ENCODE measurements around the gene ANO10. TPM values are rescaled to one million over a fixed set of nuclear protein-coding genes. Genes with fewer than 3 reads are reported as not detected.

Gene ANO10
- total and polyA plus RNA-seq, 11 donors: 8.3 to 29.8 (median 15.8) TPM

- H3K36me3 ChIP-seq: no peaks in the 10 kb centered on the region
- no peaks in the 10 kb centered on the region for H3K4me1 ChIP-seq
- TF ChIP-seq, protein P1, sequence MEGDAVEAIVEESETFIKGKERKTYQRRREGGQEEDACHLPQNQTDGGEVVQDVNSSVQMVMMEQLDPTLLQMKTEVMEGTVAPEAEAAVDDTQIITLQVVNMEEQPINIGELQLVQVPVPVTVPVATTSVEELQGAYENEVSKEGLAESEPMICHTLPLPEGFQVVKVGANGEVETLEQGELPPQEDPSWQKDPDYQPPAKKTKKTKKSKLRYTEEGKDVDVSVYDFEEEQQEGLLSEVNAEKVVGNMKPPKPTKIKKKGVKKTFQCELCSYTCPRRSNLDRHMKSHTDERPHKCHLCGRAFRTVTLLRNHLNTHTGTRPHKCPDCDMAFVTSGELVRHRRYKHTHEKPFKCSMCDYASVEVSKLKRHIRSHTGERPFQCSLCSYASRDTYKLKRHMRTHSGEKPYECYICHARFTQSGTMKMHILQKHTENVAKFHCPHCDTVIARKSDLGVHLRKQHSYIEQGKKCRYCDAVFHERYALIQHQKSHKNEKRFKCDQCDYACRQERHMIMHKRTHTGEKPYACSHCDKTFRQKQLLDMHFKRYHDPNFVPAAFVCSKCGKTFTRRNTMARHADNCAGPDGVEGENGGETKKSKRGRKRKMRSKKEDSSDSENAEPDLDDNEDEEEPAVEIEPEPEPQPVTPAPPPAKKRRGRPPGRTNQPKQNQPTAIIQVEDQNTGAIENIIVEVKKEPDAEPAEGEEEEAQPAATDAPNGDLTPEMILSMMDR (IDR thresholded peaks at IDR 0.05): no peak
- ATAC-seq: no peak
- peaks cover 0 to 4% (median 0%) of the 10 kb centered on the region in 12 donors for H3K9me3 ChIP-seq
- WGBS, 4 donors: 91 to 96% (median 93%) methylated on average over 2 of the region's 2 CpGs
- H3K27ac ChIP-seq: no peak overlapping the region
- H3K4me3 ChIP-seq: no peak overlapping the region
- no peak for DNase-seq
- no peaks in the 10 kb centered on the region for H3K27me3 ChIP-seq
- intact Hi-C loops (cut with DNase I): no loop called here
These were observed 10.5 kb upstream of the ANO10 start for GRCh38 chr3:43632269-43632733.

- peaks cover 0 to 4% (median 0%) of the 10 kb centered on the region in 12 donors for H3K9me3 ChIP-seq
- no peak for DNase-seq
- ATAC-seq: no peak
- H3K36me3 ChIP-seq: no peaks in the 10 kb centered on the region
- TF ChIP-seq, protein P1 (IDR thresholded peaks at IDR 0.05): no peak
- no peak for TF ChIP-seq POLR2A (IDR thresholded peaks at IDR 0.05)
- intact Hi-C loops (cut with DNase I): loop anchor here in 1 of 10 donors (10.0 kb wide), 1 partner anchor 65 kb away; the partner anchor contains the start of gene ABHD5
- H3K4me1 ChIP-seq: no peaks in the 10 kb centered on the region
- no peak overlapping the region for H3K27ac ChIP-seq
- no peaks in the 10 kb centered on the region for H3K27me3 ChIP-seq
- WGBS, 4 donors: 86 to 94% (median 90%) methylated on average over 1 of the region's 1 CpG
- H3K4me3 ChIP-seq: no peak overlapping the region
These were observed 7.9 kb upstream of the ANO10 start for GRCh38 chr3:43629741-43630140.

- Histone ChIP-seq H3K4me3 (no peak overlapping the region), H3K4me1 (no peaks in the 10 kb centered on the region), H3K27ac (no peak overlapping the region), H3K9me3 (peaks cover 0 to 4% (median 0%) of the 10 kb centered on the region in 12 donors), H3K36me3 (no peaks in the 10 kb centered on the region), H3K27me3 (no peaks in the 10 kb centered on the region)
- intact Hi-C loops (cut with DNase I): loop anchor here in 1 of 10 donors (10.0 kb wide), 1 partner anchor 66 kb away; the partner anchor contains the start of gene ABHD5
- ATAC-seq: no peak
- no peak for DNase-seq
- TF ChIP-seq POLR2A (IDR thresholded peaks at IDR 0.05): no peak
These were observed 7.4 kb upstream of the ANO10 start for GRCh38 chr3:43629257-43629656.

DNA sequence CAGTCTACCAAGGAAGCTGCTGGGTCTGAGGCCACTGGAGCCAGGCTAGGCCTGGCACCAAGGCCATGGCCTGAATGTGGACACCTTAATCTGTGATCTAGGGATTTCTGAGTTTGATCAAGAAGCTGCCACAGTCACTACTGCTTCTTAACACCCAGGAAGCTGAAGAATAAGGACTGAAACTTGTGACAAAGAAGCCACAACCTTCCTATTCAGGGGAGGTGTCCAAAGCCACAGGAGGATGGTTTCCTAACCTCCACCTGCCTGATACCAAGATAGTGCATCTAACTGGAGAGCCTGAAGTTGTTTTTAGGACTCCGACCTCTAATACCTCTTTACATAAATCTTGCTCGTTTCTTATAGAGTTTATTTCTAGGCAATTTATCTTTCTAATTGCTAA is 5.5 kb upstream of the ANO10 start:
- 89 to 94% (median 91%) methylated on average over 2 of the region's 2 CpGs for WGBS, 4 donors
- H3K4me1 ChIP-seq: peaks cover 0 to 7% (median 5%) of the 10 kb centered on the region in 12 donors
- H3K4me3 ChIP-seq: no peak overlapping the region
- no peak overlapping the region for H3K27ac ChIP-seq
- H3K27me3 ChIP-seq: no peaks in the 10 kb centered on the region
- H3K36me3 ChIP-seq: no peaks in the 10 kb centered on the region
- intact Hi-C loops (cut with DNase I): loop anchor here in 1 of 10 donors (10.0 kb wide), 1 partner anchor 67 kb away; the partner anchor contains the start of gene ABHD5
- DNase-seq (no peak), ATAC-seq (no peak)
- TF ChIP-seq, protein P1 (IDR thresholded peaks at IDR 0.05): no peak
- no peak for TF ChIP-seq POLR2A (IDR thresholded peaks at IDR 0.05)
- no peaks in the 10 kb centered on the region for H3K9me3 ChIP-seq

All from heart left ventricle (tissue), 16 donors.